CD14-positive monocyte (primary cell): ENCODE measurements around the gene ARHGEF1. TPM values are rescaled to one million over a fixed set of nuclear protein-coding genes. Genes with fewer than 3 reads are reported as not detected.

ENCODE experiments used
- DNase-seq, 3 donors: peaks; one replicate each; pipeline ENCODE4 v3.0.0-alpha.2; 2011 to 2022
- H2AFZ ChIP-seq: 2 replicates; pipeline ENCODE4 v1.6.0; 2012; ENCODE audit warnings: mild to moderate bottlenecking, low read depth, low read length, inconsistent platforms; ENCODE audit not compliant: insufficient read depth, poor library complexity, severe bottlenecking
- H3K27ac ChIP-seq, 2 donors: 1 replicate in 1 of 2; 2 replicates in 1 of 2; pipeline ENCODE4 v1.5.1; 2012 to 2013; ENCODE audit warnings: low read length in 2 of 2, control low read depth in 1 of 2, inconsistent platforms in 1 of 2, low read depth in 1 of 2, mild to moderate bottlenecking in 1 of 2
- H3K27me3 ChIP-seq, 2 donors: one replicate each; pipeline versions ENCODE4 v1.6.0 to v1.6.1; 2011 to 2013; ENCODE audit warnings: low read length in 2 of 2; ENCODE audit not compliant: control insufficient read depth in 2 of 2, insufficient read depth in 2 of 2
- H3K36me3 ChIP-seq, 2 donors: replicated peaks in 1 of 2; 1 replicate in 1 of 2; 2 replicates in 1 of 2; pipeline versions ENCODE4 v1.5.1 to v1.6.1; 2012 to 2013; ENCODE audit warnings: low read length in 2 of 2, control low read depth in 1 of 2, inconsistent platforms in 1 of 2, mild to moderate bottlenecking in 1 of 2; ENCODE audit not compliant: insufficient read depth in 2 of 2, control insufficient read depth in 1 of 2
- H3K4me1 ChIP-seq, 2 donors: 1 replicate in 1 of 2; 2 replicates in 1 of 2; pipeline versions ENCODE4 v1.5.1 to v1.6.1; 2012 to 2013; ENCODE audit warnings: low read length in 2 of 2, control low read depth in 1 of 2, inconsistent platforms in 1 of 2, mild to moderate bottlenecking in 1 of 2, moderate library complexity in 1 of 2; ENCODE audit not compliant: insufficient read depth in 2 of 2, control insufficient read depth in 1 of 2
- H3K4me2 ChIP-seq: replicated peaks from 2 replicates; pipeline ENCODE3; 2012; ENCODE audit warnings: low read length, moderate library complexity, mild to moderate bottlenecking; ENCODE audit not compliant: poor library complexity, severe bottlenecking; ENCODE audit errors: extremely low read depth
- H3K4me3 ChIP-seq, 3 experiments: fragments of 200-600 bp in 1 of 3; sonication (generic) in 1 of 3; replicated peaks in 1 of 3; 1 replicate in 2 of 3; 2 replicates in 1 of 3; pipeline ENCODE4 v1.5.1; 2011 to 2013; ENCODE audit warnings: low read length in 3 of 3, mild to moderate bottlenecking in 3 of 3, control low read depth in 2 of 3, low read depth in 2 of 3, inconsistent platforms in 1 of 3, moderate library complexity in 1 of 3
- H3K79me2 ChIP-seq: 2 replicates; pipeline ENCODE4 v1.6.0; 2012; ENCODE audit warnings: mild to moderate bottlenecking, control low read depth, inconsistent platforms, low read length, moderate library complexity; ENCODE audit not compliant: insufficient read depth
- H3K9ac ChIP-seq: 2 replicates; pipeline ENCODE4 v1.6.0; 2017; ENCODE audit warnings: low read length, mild to moderate bottlenecking; ENCODE audit not compliant: insufficient read depth, poor library complexity, severe bottlenecking
- H3K9me3 ChIP-seq, 2 donors: replicated peaks in 1 of 2; 1 replicate in 1 of 2; 2 replicates in 1 of 2; pipeline versions ENCODE4 v1.5.1 to v1.6.1; 2012 to 2013; ENCODE audit warnings: low read length in 2 of 2, control low read depth in 1 of 2; ENCODE audit not compliant: control insufficient read depth in 1 of 2, insufficient read depth in 1 of 2
- H4K20me1 ChIP-seq: 2 replicates; pipeline ENCODE4 v1.6.0; 2012; ENCODE audit warnings: mild to moderate bottlenecking, low read length, control low read depth, moderate library complexity; ENCODE audit not compliant: insufficient read depth
- H3K27ac Mint-ChIP-seq, 7 donors: one replicate each; pipeline ENCODE4 v1.8.0; 2020; ENCODE audit warnings: mild to moderate bottlenecking in 7 of 7, mixed read lengths in 7 of 7, moderate library complexity in 6 of 7, inconsistent platforms in 2 of 7
- H3K27me3 Mint-ChIP-seq, 3 donors: one replicate each; pipeline ENCODE4 v1.8.0; 2021 to 2022; ENCODE audit warnings: low read depth in 3 of 3, mild to moderate bottlenecking in 3 of 3, mixed read lengths in 3 of 3, moderate library complexity in 3 of 3, inconsistent platforms in 1 of 3
- H3K36me3 Mint-ChIP-seq, 2 donors: one replicate each; pipeline ENCODE4 v1.8.0; 2020; ENCODE audit warnings: mixed read lengths in 2 of 2, inconsistent platforms in 1 of 2, mild to moderate bottlenecking in 1 of 2
- H3K4me1 Mint-ChIP-seq: one replicate; pipeline ENCODE4 v1.8.0; 2020; ENCODE audit warnings: mild to moderate bottlenecking, mixed read lengths
- H3K4me3 Mint-ChIP-seq, 2 donors: one replicate each; pipeline ENCODE4 v1.8.0; 2020; ENCODE audit warnings: mild to moderate bottlenecking in 2 of 2, mixed read lengths in 2 of 2, moderate library complexity in 1 of 2
- H3K9me3 Mint-ChIP-seq, 7 donors: one replicate each; pipeline ENCODE4 v1.8.0; 2020 to 2022; ENCODE audit warnings: mixed read lengths in 7 of 7, mild to moderate bottlenecking in 6 of 7, moderate library complexity in 6 of 7, inconsistent platforms in 2 of 7
- CTCF ChIP-seq: fragments of 200-600 bp; IDR thresholded peaks from one replicate; pipeline ENCODE4 v1.8.0; 2022; ENCODE audit warnings: antibody characterized with exemption, mild to moderate bottlenecking
- WGBS: methylation state at CpG from one replicate; pipeline ENCODE4 v1.1.5; 2013; ENCODE audit warnings: missing lambda C conversion rate; ENCODE audit not compliant: insufficient coverage; 5-methylcytosine and 5-hydroxymethylcytosine counted together
- intact Hi-C, 2 donors: fragments of 100-400 bp; cut with micrococcal nuclease; formaldehyde crosslinking; loops; one replicate each; pipeline versions ENCODE4 v1.15.0 to v1.15.1; 2023
- polyA plus RNA-seq, 3 donors: library from polyadenylated mRNA; depleted of rRNA in 1 of 3; unstranded in 2 of 3; stranded (reverse) in 1 of 3; fragments of 300-500 nt in 2 of 3; fragments of >200 nt in 1 of 3; fragmentation: Illumina TruSeq in 2 of 3; gene quantifications; 1 replicate in 2 of 3; 2 replicates in 1 of 3; pipeline ENCODE4 v1.2.3, GENCODE V29; 2012 to 2021

ARHGEF1 gene
- polyA plus RNA-seq, 3 donors = 82.8 to 622 (median 95.5) TPM

DNA sequence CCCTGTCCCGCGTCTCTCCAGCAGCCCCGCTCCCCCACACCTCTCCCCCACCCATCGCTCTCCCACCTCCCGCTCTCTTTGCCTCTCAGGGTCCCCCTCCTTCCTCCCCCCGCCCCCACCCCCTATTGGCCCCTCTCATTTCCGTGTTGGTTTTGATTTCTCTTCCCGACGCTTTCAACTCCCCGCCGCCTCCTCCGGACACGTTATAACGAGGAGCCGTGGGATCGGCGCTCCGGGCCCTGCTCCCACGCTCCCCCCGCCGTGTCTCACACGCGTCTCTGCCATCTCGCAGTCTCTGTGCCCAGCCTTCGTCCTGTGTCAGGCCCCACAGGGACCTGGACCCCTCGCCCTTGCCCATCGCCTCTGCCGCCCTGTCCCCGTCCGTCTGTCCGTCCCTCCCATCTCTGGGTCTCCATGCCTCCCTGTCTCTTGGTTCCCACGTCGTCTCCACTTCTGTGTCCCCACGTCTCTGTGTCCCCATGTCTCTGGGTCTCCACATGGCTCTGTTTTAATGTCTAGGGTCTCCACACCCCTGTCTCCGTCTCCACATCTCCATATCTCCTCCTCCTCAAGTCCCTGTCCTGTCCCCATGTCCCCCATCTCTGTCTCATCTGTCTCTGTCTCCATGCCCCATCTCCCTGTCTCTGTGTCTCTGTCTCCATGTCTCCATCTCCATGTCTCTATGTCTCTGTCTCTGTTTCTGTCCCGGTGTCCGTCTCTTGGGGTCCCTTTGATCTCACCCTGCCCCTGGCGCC, 32.2 kb downstream of the ARHGEF1 start:
- no peak overlapping the region for H2AFZ ChIP-seq
- intact Hi-C loops = no loop called here
- Mint-ChIP-seq H3K4me1 (peaks cover 15% of the 10 kb centered on the region), H3K9me3 (peaks cover 0 to 8% (median 3%) of the 10 kb centered on the region in 7 donors), H3K27me3 (peaks cover 0 to 42% (median 40%) of the 10 kb centered on the region in 3 donors), H3K4me3 (peak overlapping the region in 1 of 2 donors; percentile 58), H3K36me3 (peaks cover 0 to 7% of the 10 kb centered on the region in 2 donors), H3K27ac (no peak overlapping the region)
- peaks cover 0 to 16% of the 10 kb centered on the region in 2 donors for H3K9me3 ChIP-seq
- WGBS = 4% methylated on average over 32 of the region's 38 CpGs
- no peaks in the 10 kb centered on the region for H3K79me2 ChIP-seq
- no peak overlapping the region for H3K9ac ChIP-seq
- H3K27me3 ChIP-seq = peaks cover 29 to 71% of the 10 kb centered on the region in 2 donors
- no peaks in the 10 kb centered on the region for H3K4me1 ChIP-seq
- H3K4me3 ChIP-seq = no peak overlapping the region
- TF ChIP-seq CTCF = no peak
- H3K27ac ChIP-seq = no peak overlapping the region
- H4K20me1 ChIP-seq = peaks cover 27% of the 10 kb centered on the region
- H3K4me2 ChIP-seq = no peak overlapping the region
- no peaks in the 10 kb centered on the region for H3K36me3 ChIP-seq
- DNase-seq = no peak

GRCh38 chr19:41915776-41916414, 32.9 kb downstream of the ARHGEF1 start:
- H3K36me3 ChIP-seq = no peaks in the 10 kb centered on the region
- no peak overlapping the region for H3K9ac ChIP-seq
- H3K79me2 ChIP-seq = no peaks in the 10 kb centered on the region
- peaks cover 0 to 16% of the 10 kb centered on the region in 2 donors for H3K9me3 ChIP-seq
- H3K4me1 Mint-ChIP-seq = peaks cover 9% of the 10 kb centered on the region
- TF ChIP-seq CTCF = no peak
- H3K27ac Mint-ChIP-seq = no peak overlapping the region
- no peaks in the 10 kb centered on the region for H3K4me1 ChIP-seq
- no peak overlapping the region for H3K27ac ChIP-seq
- no peak overlapping the region for H3K4me2 ChIP-seq
- H3K4me3 ChIP-seq = no peak overlapping the region
- H3K27me3 Mint-ChIP-seq = peaks cover 0 to 36% (median 35%) of the 10 kb centered on the region in 3 donors
- intact Hi-C loops = no loop called here
- H3K4me3 Mint-ChIP-seq = no peak overlapping the region
- H4K20me1 ChIP-seq = peaks cover 20% of the 10 kb centered on the region
- H3K36me3 Mint-ChIP-seq = peaks cover 0 to 2% of the 10 kb centered on the region in 2 donors
- no peak for DNase-seq
- peaks cover 0 to 8% (median 3%) of the 10 kb centered on the region in 7 donors for H3K9me3 Mint-ChIP-seq
- 30% methylated on average over 19 of the region's 27 CpGs for WGBS
- no peak overlapping the region for H2AFZ ChIP-seq
- peaks cover 29 to 73% of the 10 kb centered on the region in 2 donors for H3K27me3 ChIP-seq
